Transverse colon (tissue), 4 donors: ENCODE measurements around the gene CYBC1. TPM values are rescaled to one million over a fixed set of nuclear protein-coding genes. Genes with fewer than 3 reads are reported as not detected.

Source experiments
- DNase-seq: peaks from one replicate; pipeline ENCODE4 v3.0.0-alpha.2; 2019
- H3K27ac ChIP-seq, 4 donors: fragments of 200-600 bp; sonication (generic); 2 replicates each; pipeline ENCODE4 v1.5.1; 2016 to 2018; ENCODE audit warnings: inconsistent platforms in 4 of 4
- H3K27me3 ChIP-seq: fragments of 200-600 bp; sonication (generic); 2 replicates; pipeline ENCODE4 v1.5.1; 2017; ENCODE audit warnings: inconsistent platforms
- H3K36me3 ChIP-seq, 4 donors: fragments of 200-600 bp; sonication (generic); 2 replicates each; pipeline ENCODE4 v1.5.1; 2017 to 2019; ENCODE audit warnings: inconsistent platforms in 4 of 4
- H3K4me1 ChIP-seq, 4 donors: fragments of 200-600 bp; sonication (generic); 2 replicates each; pipeline ENCODE4 v1.5.1; 2017 to 2020; ENCODE audit warnings: inconsistent platforms in 4 of 4
- H3K4me3 ChIP-seq, 4 donors: fragments of 200-600 bp; sonication (generic); 1 replicate in 1 of 4; 2 replicates in 3 of 4; pipeline versions ENCODE4 v1.5.1 to v1.6.1; 2017 to 2019; ENCODE audit warnings: inconsistent platforms in 4 of 4
- H3K9me3 ChIP-seq, 2 donors: fragments of 200-600 bp; sonication (generic); 2 replicates each; pipeline ENCODE4 v1.5.1; 2017 to 2019; ENCODE audit warnings: inconsistent platforms in 2 of 2
- CTCF ChIP-seq, 5 experiments: fragments of 200-600 bp in 3 of 5; fragments of 450-650 bp in 2 of 5; sonication (generic) in 3 of 5; IDR thresholded peaks; 1 replicate in 2 of 5; 2 replicates in 3 of 5; pipeline ENCODE4 v1.5.1; 2016 to 2017; ENCODE audit warnings: antibody characterized with exemption in 5 of 5, inconsistent platforms in 3 of 5, mild to moderate bottlenecking in 2 of 5, moderate library complexity in 1 of 5
- EP300 ChIP-seq: sonication (generic); formaldehyde crosslinking; IDR thresholded peaks from one replicate; pipeline ENCODE4 v1.6.1; 2017; ENCODE audit warnings: antibody characterized with exemption, low read depth
- POLR2A ChIP-seq: fragments of 450-650 bp; IDR thresholded peaks from one replicate; pipeline ENCODE4 v1.6.1; 2016; ENCODE audit warnings: antibody characterized with exemption, mild to moderate bottlenecking, moderate library complexity
- POLR2AphosphoS5 ChIP-seq, 3 donors: sonication (generic); formaldehyde crosslinking; IDR thresholded peaks; one replicate each; pipeline ENCODE4 v1.6.1; 2016; ENCODE audit warnings: antibody characterized with exemption in 3 of 3
- whole genome bisulfite sequencing, 2 donors: methylation state at CpG; one replicate each; pipeline ENCODE4 v1.1.5; 2018; ENCODE audit warnings: low coverage in 1 of 2; 5-methylcytosine and 5-hydroxymethylcytosine counted together
- in situ Hi-C, 4 donors: fragments of 200-750 bp; cut with MboI; loops; one replicate each; pipeline versions ENCODE4 v1.15.0 to v1.15.1; 2017; ENCODE audit warnings: low sequenced_read_pairs in 3 of 4, low pct_ligation_motif_present in 1 of 4, low pct_unique_long_range_greater_than_20kb in 1 of 4
- intact Hi-C: fragments of 100-400 bp; cut with DNase I; formaldehyde crosslinking; loops from one replicate; pipeline ENCODE4 v1.15.1; 2023; ENCODE audit warnings: low total_unique reads
- total RNA-seq, 4 donors: library from RNA; depleted of rRNA; stranded (reverse); fragments of >200 nt; gene quantifications; one replicate each; pipeline ENCODE4 v1.1.0, GENCODE V29; 2016

The CYBC1 gene
- total RNA-seq, 4 donors from 2014 or later: 46.2 to 212 (median 86.2) TPM

- TF ChIP-seq EP300 (no peak), CTCF (IDR thresholded peaks at IDR 0.05) (no peak), POLR2AphosphoS5 (IDR thresholded peaks at IDR 0.05) (no peak), POLR2A (no peak)
- intact Hi-C loops (loop anchor here (10.0 kb wide), 1 partner anchor 59 kb away; no protein-coding TSS in a partner anchor), in situ Hi-C loops (no loop called here)
- WGBS, 2 donors: 64% methylated on average over 12 of the region's 12 CpGs; no CpG with 5 or more reads in 1 of the 2 donors
- no peaks in the 10 kb centered on the region for H3K27me3 ChIP-seq
- H3K9me3 ChIP-seq: no peaks in the 10 kb centered on the region
- H3K36me3 ChIP-seq: no peaks in the 10 kb centered on the region
- peak overlapping the region; percentile 74 to 93 (median 90) for H3K27ac ChIP-seq
- DNase-seq: peak; percentile 50
- no peak overlapping the region for H3K4me3 ChIP-seq
- H3K4me1 ChIP-seq: peaks cover 8 to 32% (median 22%) of the 10 kb centered on the region in 4 donors
Observed at GRCh38 chr17:82495844-82496528, 45.4 kb upstream of the CYBC1 start.

DNA sequence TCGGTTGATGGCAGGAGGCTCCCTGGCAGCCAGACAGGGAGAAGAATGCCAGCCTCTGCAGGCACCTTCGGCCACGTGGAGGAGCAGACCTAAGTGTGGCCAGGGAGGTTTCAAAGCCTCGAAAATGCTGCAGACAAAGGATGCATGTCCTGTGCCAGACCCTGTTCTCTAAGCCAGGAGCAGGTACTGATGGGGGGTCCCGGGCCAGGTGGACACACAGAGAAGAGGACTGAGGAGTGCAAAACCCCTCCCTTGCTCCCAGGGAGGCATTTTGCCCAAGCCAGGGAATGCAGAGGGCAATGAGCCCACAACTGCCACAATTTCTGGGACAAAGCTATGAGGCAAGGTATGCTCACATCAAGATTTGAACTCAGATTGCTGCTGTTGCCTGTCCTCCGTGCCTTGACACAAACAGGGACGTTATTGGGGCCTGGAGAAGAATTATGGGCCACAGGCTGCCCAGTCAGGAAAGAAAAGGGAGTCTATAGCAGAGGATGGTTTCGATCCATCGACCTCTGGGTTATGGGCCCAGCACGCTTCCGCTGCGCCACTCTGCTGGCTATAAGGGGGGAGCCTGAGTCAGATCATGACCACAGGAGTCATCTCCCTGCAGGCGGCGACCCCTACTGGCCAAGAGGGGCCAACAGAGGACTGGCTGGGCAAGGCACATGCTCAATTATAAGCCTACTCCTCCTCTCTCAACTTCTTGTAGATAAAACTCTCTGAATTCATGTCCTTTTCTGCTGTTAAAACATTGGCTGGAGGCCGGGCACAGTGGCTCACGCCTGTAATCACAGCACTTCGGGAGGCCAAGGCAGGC is 43.9 kb upstream of the CYBC1 start:
- Histone ChIP-seq H3K36me3 (no peaks in the 10 kb centered on the region), H3K4me3 (no peak overlapping the region), H3K4me1 (peaks cover 8 to 32% (median 24%) of the 10 kb centered on the region in 4 donors), H3K27me3 (no peaks in the 10 kb centered on the region), H3K27ac (peak overlapping the region; percentile 73 to 93 (median 81)), H3K9me3 (no peaks in the 10 kb centered on the region)
- TF ChIP-seq CTCF (IDR thresholded peaks at IDR 0.05): peak; percentile 71 to 99 (median 88)
- no peak for TF ChIP-seq EP300
- no peak for TF ChIP-seq POLR2A
- no peak for TF ChIP-seq POLR2AphosphoS5 (IDR thresholded peaks at IDR 0.05)
- peak; percentile 90 for DNase-seq
- 12% methylated on average over 17 of the region's 17 CpGs; no CpG with 5 or more reads in 1 of the 2 donors for WGBS, 2 donors
- in situ Hi-C loops (no loop called here), intact Hi-C loops (loop anchor here (10.0 kb wide), 1 partner anchor 60 kb away; no protein-coding TSS in a partner anchor)

DNA sequence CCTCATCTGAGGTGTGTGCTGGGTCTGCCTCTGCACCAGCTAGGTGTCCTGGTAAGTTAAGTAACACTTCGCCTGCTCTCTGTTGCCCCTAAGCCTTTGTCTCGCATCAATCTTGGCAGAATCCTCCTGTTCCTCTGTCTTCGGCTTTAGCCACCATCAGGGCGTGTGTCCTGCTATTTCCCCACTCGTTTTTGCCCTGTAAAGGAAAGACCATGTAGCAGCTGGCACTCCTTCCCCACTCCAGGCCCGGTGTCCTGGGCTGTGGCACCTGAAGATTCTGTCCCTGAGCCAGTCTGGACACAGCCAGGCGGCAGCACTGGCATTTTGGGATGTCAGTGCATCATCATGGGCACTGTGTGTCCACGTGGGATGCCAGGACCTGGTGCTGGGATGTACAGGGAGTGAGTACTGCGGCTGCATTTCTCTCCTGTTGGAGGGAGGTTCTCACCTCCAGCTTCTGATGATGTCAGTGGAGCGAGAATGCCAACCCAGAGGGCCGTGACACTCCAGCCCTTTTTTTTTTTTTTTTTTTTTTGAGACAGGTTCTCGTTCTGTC is 42.8 kb upstream of the CYBC1 start:
- DNase-seq: no peak
- Histone ChIP-seq H3K4me1 (peaks cover 8 to 31% (median 24%) of the 10 kb centered on the region in 4 donors), H3K4me3 (no peak overlapping the region), H3K27ac (peak overlapping the region in 3 of 4 donors; percentile 8 to 38 (median 29)), H3K27me3 (no peaks in the 10 kb centered on the region), H3K9me3 (no peaks in the 10 kb centered on the region), H3K36me3 (no peaks in the 10 kb centered on the region)
- 72 to 87% methylated on average over 3 to 12 of the region's 12 CpGs for WGBS, 2 donors
- intact Hi-C loops: loop anchor here (10.0 kb wide), 1 partner anchor 61 kb away; no protein-coding TSS in a partner anchor
- in situ Hi-C loops: no loop called here
- TF ChIP-seq EP300 (no peak), POLR2AphosphoS5 (IDR thresholded peaks at IDR 0.05) (no peak), POLR2A (no peak), CTCF (IDR thresholded peaks at IDR 0.05) (no peak)
